OCI-LY1 (cell line): ENCODE measurements around the gene KCNF1.

Experiments
- CTCF ChIP-seq: fragments of 200-600 bp; sonication (generic), shearing (Covaris generic); IDR thresholded peaks from 2 replicates; pipeline ENCODE4 v1.5.1; 2017; ENCODE audit warnings: mild to moderate bottlenecking, antibody characterized with exemption, low read length, moderate library complexity, mixed read lengths
- EZH2 ChIP-seq: fragments of 200-600 bp; sonication (generic), shearing (Covaris generic); IDR thresholded peaks from 2 replicates; pipeline ENCODE4 v1.8.0; 2017; ENCODE audit warnings: borderline replicate concordance, mixed run types, mild to moderate bottlenecking, antibody characterized with exemption, low read length, moderate library complexity, mixed read lengths

GRCh38 chr2:10876394-10876793 lies 35.3 kb upstream of the KCNF1 start:
- TF ChIP-seq CTCF (no peak), EZH2 (no peak)
